HL-60 (cell line): ENCODE measurements around the gene PHF3.
A peak's percentile ranks its signal among the peaks of the same experiment; 100 is the strongest.

Experiments used
- DNase-seq, 2 experiments: peaks; one replicate each; pipeline ENCODE4 v3.0.0-alpha.2; 2010 to 2020; ENCODE audit warnings: low read depth in 1 of 2, low spot score in 1 of 2
- H3K27ac ChIP-seq: fragments of 250-450 bp; sonication (Bioruptor Pico); replicated peaks from 2 replicates; pipeline ENCODE4 v1.5.1; 2020; ENCODE audit warnings: mild to moderate bottlenecking, moderate library complexity
- H3K27me3 ChIP-seq: fragments of 250-450 bp; sonication (Bioruptor Pico); 2 replicates; pipeline ENCODE4 v1.5.1; 2021; ENCODE audit warnings: mild to moderate bottlenecking, moderate library complexity; ENCODE audit not compliant: insufficient read depth, poor library complexity, severe bottlenecking
- H3K4me3 ChIP-seq: replicated peaks from 2 replicates; pipeline ENCODE4 v1.5.1; 2011; ENCODE audit warnings: mild to moderate bottlenecking, control low read depth, low read length; ENCODE audit not compliant: insufficient read depth
- CTCF ChIP-seq: IDR thresholded peaks from one replicate; pipeline ENCODE4 v1.5.1; 2011; ENCODE audit warnings: low read length, control low read depth, inconsistent platforms; ENCODE audit not compliant: insufficient read depth
- GABPA ChIP-seq: IDR thresholded peaks from 2 replicates; pipeline ENCODE4 v1.6.1; 2012; ENCODE audit warnings: low read depth
- POLR2AphosphoS5 ChIP-seq: IDR thresholded peaks from 2 replicates; pipeline ENCODE4 v1.6.1; 2012; ENCODE audit warnings: low read depth
- REST ChIP-seq: IDR thresholded peaks from 2 replicates; pipeline ENCODE4 v1.6.1; 2012; ENCODE audit warnings: low read depth; ENCODE audit not compliant: insufficient replicate concordance
- SPI1 ChIP-seq: IDR thresholded peaks from 2 replicates; pipeline ENCODE4 v1.6.1; 2012; ENCODE audit warnings: low read depth, mild to moderate bottlenecking, borderline replicate concordance

Gene PHF3

GRCh38 chr6:63690221-63690620 lies 54.6 kb downstream of the PHF3 start:
- peak in 1 of 2 experiments; percentile 1 for DNase-seq
- H3K4me3 ChIP-seq = no peak overlapping the region
- H3K27ac ChIP-seq = no peak overlapping the region; the same call in 1 of the 2 replicates
- H3K27me3 ChIP-seq = no peaks in the 10 kb centered on the region
- TF ChIP-seq REST (no peak), POLR2AphosphoS5 (no peak), SPI1 (peak; percentile 91)

GRCh38 chr6:63705707-63706106 lies 70.1 kb downstream of the PHF3 start:
- Histone ChIP-seq H3K27me3 (no peaks in the 10 kb centered on the region), H3K27ac (no peak overlapping the region), H3K4me3 (no peak overlapping the region)
- TF ChIP-seq REST (no peak), CTCF (no peak), POLR2AphosphoS5 (no peak), GABPA (no peak), SPI1 (no peak)
- no peak for DNase-seq

- TF ChIP-seq GABPA (no peak), POLR2AphosphoS5 (no peak), CTCF (no peak), SPI1 (no peak), REST (no peak)
- Histone ChIP-seq H3K27ac (no peak overlapping the region), H3K4me3 (no peak overlapping the region), H3K27me3 (no peaks in the 10 kb centered on the region)
- DNase-seq = no peak
Observed at GRCh38 chr6:63706630-63707029, 71.0 kb downstream of the PHF3 start.

GRCh38 chr6:63708631-63709030 lies 73.0 kb downstream of the PHF3 start:
- Histone ChIP-seq H3K4me3 (no peak overlapping the region), H3K27ac (no peak overlapping the region), H3K27me3 (no peaks in the 10 kb centered on the region)
- no peak for DNase-seq
- TF ChIP-seq CTCF (no peak), GABPA (no peak), SPI1 (no peak), POLR2AphosphoS5 (no peak), REST (no peak)
